ENCODE measurements around the gene C3orf38. TPM values are rescaled to one million over a fixed set of nuclear protein-coding genes. Genes with fewer than 3 reads are reported as not detected.

C3orf38 gene
- polyA plus RNA-seq, 1 experiment, result 22.6 TPM

GRCh38 chr3:88203642-88204055 is 53.9 kb downstream of the C3orf38 start:
- DNase-seq (ENCODE audit: low read depth, low spot score), result peak; percentile 32
- TF ChIP-seq, protein P1, sequence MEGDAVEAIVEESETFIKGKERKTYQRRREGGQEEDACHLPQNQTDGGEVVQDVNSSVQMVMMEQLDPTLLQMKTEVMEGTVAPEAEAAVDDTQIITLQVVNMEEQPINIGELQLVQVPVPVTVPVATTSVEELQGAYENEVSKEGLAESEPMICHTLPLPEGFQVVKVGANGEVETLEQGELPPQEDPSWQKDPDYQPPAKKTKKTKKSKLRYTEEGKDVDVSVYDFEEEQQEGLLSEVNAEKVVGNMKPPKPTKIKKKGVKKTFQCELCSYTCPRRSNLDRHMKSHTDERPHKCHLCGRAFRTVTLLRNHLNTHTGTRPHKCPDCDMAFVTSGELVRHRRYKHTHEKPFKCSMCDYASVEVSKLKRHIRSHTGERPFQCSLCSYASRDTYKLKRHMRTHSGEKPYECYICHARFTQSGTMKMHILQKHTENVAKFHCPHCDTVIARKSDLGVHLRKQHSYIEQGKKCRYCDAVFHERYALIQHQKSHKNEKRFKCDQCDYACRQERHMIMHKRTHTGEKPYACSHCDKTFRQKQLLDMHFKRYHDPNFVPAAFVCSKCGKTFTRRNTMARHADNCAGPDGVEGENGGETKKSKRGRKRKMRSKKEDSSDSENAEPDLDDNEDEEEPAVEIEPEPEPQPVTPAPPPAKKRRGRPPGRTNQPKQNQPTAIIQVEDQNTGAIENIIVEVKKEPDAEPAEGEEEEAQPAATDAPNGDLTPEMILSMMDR (IDR thresholded peaks at IDR 0.05; ENCODE audit: low read depth, low read length), result peak; percentile 94
- H3K9me3 ChIP-seq (ENCODE audit: control insufficient read depth, insufficient read depth, low read length), result no peaks in the 10 kb centered on the region
- no peak overlapping the region for H3K27ac ChIP-seq (ENCODE audit: low read depth, low read length)
- ChIA-PET POLR2A (no interaction called here), CTCF (interaction anchor here (1.0 kb wide), 1 partner anchor 16 kb away, joined by 3 read pairs; no protein-coding TSS in a partner anchor)
- H3K4me3 ChIP-seq (ENCODE audit: low read depth, low read length), result no peak overlapping the region
- H3K27me3 ChIP-seq (ENCODE audit: control insufficient read depth, insufficient read depth, low read length), result no peaks in the 10 kb centered on the region

Other genes with a start within 250 kb of the C3orf38 start
- 88.1 and 109 TPM in 2 replicates for gene CGGBP1, start 91.0 kb upstream of the C3orf38 start, polyA plus RNA-seq (2011; rRNA removed)
- 5.2 and 6.7 TPM in 2 replicates for gene ZNF654, start 90.7 kb upstream of the C3orf38 start, polyA plus RNA-seq (2011; rRNA removed)

Measured in AG04450 (cell line).